Endothelial cell of umbilical vein (primary cell): ENCODE measurements around the gene SLC9A9.

ENCODE experiments used
- CTCF ChIP-seq, 2 donors: IDR thresholded peaks; 1 replicate in 1 of 2; 2 replicates in 1 of 2; pipeline ENCODE4 v1.5.1; 2011; ENCODE audit warnings: low read length in 2 of 2, mild to moderate bottlenecking in 2 of 2, moderate library complexity in 2 of 2, control low read depth in 1 of 2, inconsistent platforms in 1 of 2, low read depth in 1 of 2; ENCODE audit not compliant: insufficient read depth in 1 of 2; ENCODE audit errors: extremely low read depth in 1 of 2
- EZH2 ChIP-seq: IDR thresholded peaks from 2 replicates; pipeline ENCODE4 v1.6.1; 2012; ENCODE audit warnings: borderline replicate concordance, low read depth, mild to moderate bottlenecking, moderate library complexity, low read length, inconsistent platforms; ENCODE audit not compliant: severe bottlenecking
- JUN ChIP-seq: IDR thresholded peaks from 2 replicates; pipeline ENCODE4 v1.6.1; 2011; ENCODE audit warnings: borderline replicate concordance, low read depth; ENCODE audit not compliant: insufficient read length, insufficient read depth
- MYC ChIP-seq: IDR thresholded peaks from one replicate; pipeline ENCODE4 v1.6.1; 2011; ENCODE audit warnings: mild to moderate bottlenecking, low read depth, low read length
- POLR2A ChIP-seq: IDR thresholded peaks from 2 replicates; pipeline ENCODE4 v1.6.1; 2012; ENCODE audit warnings: low read depth, mild to moderate bottlenecking, control low read depth, low read length
- POLR2AphosphoS5 ChIP-seq: IDR thresholded peaks from 2 replicates; pipeline ENCODE4 v1.6.1; 2012; ENCODE audit warnings: low read depth, mild to moderate bottlenecking, control low read depth, low read length, moderate library complexity; ENCODE audit not compliant: insufficient read depth
- TF ChIP-seq, protein P1 (sequence below): IDR thresholded peaks from 2 replicates; pipeline ENCODE4 v1.6.1; 2011; ENCODE audit not compliant: insufficient read depth, insufficient read length

- TF ChIP-seq POLR2AphosphoS5, result no peak
- TF ChIP-seq JUN, result no peak
- TF ChIP-seq CTCF (IDR thresholded peaks at IDR 0.05; ENCODE audit: extremely low read depth in 1 of 2, insufficient read depth in 1 of 2, low read depth in 1 of 2, low read length in 2 of 2), result no peak
- TF ChIP-seq EZH2, result no peak
- TF ChIP-seq, protein P1, sequence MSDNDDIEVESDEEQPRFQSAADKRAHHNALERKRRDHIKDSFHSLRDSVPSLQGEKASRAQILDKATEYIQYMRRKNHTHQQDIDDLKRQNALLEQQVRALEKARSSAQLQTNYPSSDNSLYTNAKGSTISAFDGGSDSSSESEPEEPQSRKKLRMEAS, result no peak
- no peak for TF ChIP-seq POLR2A
- no peak for TF ChIP-seq MYC
Measured at GRCh38 chr3:143573610-143574303, 274.5 kb downstream of the SLC9A9 start.
